Sigmoid colon (tissue), 4 donors: ENCODE results near the gene MTRF1L.
A peak's percentile ranks its signal among the peaks of the same experiment; 100 is the strongest.

Source experiments
- EP300 ChIP-seq, 4 donors: sonication (generic); formaldehyde crosslinking; IDR thresholded peaks; one replicate each; pipeline ENCODE4 v1.6.1; 2017; ENCODE audit warnings: antibody characterized with exemption in 4 of 4
- TF ChIP-seq, protein P1 (sequence below), 4 experiments: fragments of 450-650 bp in 3 of 4; fragments of 200-600 bp in 1 of 4; IDR thresholded peaks; one replicate each; pipeline ENCODE4 v1.5.1; 2016 to 2019; ENCODE audit warnings: antibody characterized with exemption in 4 of 4, mild to moderate bottlenecking in 3 of 4, moderate library complexity in 2 of 4

DNA sequence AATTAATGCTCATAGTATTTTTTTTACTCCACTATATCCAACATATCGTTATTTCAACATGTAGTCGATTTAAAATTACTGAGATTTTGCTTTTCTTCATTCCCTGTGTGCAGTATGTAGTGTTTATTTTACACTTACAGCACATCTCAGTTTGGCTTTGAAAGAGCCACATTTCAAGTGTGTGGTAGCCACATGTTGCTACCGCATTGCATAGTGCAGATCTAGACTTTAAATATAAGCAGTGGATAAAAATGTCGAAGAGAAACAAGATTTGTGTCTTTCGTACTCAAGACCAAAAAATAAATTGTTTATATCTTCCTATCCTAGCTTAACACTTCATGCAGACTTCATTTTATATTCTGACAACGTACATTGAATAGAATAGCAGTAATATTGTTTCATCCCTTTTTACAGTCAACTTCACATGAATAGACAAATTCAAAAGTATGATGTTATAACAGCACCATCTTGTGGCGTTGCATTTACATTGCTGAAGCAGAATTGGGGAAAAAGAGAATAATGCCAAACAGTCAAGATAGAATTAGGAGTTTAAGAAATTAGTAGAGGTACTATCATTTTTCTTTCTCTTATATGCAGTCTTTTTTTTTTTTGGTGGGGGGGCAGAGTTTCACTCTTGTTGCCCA is 49.5 kb downstream of the MTRF1L start:
- TF ChIP-seq EP300 (IDR thresholded peaks at IDR 0.05), result no peak
- TF ChIP-seq, protein P1, sequence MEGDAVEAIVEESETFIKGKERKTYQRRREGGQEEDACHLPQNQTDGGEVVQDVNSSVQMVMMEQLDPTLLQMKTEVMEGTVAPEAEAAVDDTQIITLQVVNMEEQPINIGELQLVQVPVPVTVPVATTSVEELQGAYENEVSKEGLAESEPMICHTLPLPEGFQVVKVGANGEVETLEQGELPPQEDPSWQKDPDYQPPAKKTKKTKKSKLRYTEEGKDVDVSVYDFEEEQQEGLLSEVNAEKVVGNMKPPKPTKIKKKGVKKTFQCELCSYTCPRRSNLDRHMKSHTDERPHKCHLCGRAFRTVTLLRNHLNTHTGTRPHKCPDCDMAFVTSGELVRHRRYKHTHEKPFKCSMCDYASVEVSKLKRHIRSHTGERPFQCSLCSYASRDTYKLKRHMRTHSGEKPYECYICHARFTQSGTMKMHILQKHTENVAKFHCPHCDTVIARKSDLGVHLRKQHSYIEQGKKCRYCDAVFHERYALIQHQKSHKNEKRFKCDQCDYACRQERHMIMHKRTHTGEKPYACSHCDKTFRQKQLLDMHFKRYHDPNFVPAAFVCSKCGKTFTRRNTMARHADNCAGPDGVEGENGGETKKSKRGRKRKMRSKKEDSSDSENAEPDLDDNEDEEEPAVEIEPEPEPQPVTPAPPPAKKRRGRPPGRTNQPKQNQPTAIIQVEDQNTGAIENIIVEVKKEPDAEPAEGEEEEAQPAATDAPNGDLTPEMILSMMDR (IDR thresholded peaks at IDR 0.05), result peak in 2 of 4 experiments; percentile 8 to 30
